Measurements from ENCODE around the gene PTHLH.

Gene PTHLH

DNA sequence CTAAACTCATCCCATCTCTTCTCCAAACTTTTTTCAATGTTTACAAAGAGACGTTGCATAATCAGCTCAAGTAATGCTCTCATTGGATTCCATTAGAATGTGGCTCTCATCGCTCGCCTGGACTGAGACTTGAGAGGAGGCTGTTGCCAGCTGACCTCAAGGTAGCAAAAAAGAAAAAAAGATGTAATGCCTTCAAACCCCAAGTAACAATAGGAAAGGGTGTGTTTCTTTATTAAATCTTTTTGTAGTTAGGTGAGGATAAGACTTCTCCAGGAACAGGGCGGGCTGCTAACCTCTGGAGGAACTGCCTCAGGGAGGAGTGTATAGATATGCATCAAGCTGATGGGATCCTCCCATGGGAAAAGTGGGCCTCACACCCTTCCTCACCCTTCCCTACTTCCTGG lies 956 bp upstream of the PTHLH start:
- DNase-seq = no peak

DNA sequence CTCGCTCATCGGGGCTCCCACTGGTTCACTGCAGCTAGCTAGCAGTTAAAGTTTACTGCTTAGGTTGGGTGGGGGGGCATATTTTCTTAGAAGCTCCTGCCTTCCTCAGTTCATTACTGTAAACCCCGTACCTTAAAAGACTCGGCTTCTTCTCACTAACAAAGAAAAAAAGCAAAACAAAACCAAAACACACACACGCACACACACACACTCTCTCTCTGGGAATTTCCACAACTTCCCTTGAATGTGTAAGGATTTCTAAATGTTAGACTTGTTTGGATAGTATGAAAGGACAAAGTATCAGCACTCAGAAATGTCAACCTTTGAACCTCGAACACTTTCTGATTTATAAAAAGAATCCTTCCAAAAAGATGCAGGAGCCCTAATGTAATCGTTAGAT lies 927 bp downstream of the PTHLH start:
- no peak for DNase-seq

DNA sequence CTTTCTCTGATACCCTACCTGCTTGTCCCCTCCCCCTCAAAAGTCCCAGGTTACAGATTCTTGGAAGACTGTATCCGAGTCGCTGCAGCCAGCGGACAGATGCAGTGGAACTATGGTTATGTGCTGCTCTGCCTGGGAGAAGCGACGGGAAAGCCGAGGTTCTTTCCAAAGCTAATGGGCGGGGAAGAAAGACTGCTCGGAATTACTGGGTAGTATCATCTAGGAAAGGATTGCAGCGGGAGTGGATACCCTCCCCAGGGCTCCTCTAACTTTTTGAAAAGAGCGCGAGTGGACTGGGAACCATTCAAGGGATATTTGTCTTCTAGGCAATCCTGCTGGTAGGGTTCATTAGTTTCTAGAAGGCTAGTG lies 1.4 kb downstream of the PTHLH start:
- no peak for DNase-seq

DNA sequence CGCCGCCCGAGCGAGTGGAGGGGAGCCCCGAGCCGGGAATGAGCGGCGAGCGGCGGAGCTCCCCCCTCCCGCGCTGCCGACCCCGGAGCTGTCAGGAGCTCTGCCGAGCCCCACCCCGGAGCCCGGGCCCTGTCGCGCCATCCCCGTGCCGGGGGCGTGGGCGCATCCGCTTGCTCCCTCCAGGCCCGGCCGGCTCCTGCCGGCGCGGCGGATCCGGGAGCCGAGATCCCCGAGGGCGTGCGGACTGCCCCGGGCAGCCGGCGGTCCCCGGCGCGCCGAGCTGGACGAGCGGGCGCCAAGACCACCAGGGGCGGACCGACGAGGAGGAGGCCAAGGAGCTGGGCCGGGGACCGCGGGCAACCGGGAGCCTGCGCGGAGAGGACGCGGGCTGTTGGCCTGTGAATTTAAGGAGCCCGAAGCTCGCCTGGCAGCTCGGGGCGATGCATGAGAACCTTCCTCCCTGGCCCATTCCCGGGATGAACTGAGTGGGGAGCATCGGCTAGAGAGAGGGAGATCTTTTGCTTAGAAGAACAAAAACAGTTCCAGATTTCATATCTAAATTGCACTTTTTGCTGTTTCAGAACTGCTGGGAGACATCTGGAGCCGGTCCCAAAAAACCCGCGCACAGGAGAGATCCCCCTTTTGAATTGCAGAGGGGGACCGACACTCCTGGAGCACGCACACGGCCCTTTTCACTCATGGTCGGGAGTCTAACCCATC lies 2.0 kb downstream of the PTHLH start:
- DNase-seq = no peak

DNA sequence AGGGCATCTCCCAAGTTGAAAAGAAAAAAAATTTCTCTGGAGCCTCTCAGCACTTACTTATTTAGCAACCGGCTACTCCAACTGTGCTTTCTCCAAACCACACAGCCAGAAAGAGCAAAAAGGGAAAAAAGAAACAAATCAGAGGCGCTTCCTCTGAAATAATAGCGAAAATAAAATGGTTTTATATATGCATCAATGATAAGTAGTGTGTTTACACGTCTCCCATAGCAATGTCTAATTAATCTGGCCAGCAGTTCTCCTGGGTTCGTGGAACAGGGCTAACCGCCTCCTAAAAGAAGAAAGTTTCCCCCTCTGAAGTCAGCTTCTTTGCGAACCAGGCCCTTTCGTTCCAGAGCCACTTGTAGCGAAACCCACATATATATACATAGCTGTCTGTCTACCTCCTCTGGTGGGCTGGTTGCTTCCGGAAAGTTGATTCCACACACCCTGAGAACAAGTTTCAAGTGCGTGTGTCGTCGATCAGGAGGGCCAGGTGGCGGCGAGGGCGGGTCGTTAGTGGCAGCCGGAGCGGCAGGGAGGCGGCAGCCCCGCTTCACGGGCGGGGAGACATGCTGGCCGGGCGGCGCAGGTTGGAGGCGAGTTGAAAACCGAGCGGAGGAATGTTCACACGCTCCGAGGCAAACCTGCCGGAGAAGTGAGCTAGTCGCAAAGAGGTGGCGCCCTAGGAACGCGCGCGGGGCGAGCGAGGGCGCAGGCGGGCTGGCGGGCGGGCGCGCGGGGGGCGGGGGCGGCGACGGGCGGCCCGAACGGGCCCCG lies 2.7 kb downstream of the PTHLH start:
- no peak for DNase-seq

DNA sequence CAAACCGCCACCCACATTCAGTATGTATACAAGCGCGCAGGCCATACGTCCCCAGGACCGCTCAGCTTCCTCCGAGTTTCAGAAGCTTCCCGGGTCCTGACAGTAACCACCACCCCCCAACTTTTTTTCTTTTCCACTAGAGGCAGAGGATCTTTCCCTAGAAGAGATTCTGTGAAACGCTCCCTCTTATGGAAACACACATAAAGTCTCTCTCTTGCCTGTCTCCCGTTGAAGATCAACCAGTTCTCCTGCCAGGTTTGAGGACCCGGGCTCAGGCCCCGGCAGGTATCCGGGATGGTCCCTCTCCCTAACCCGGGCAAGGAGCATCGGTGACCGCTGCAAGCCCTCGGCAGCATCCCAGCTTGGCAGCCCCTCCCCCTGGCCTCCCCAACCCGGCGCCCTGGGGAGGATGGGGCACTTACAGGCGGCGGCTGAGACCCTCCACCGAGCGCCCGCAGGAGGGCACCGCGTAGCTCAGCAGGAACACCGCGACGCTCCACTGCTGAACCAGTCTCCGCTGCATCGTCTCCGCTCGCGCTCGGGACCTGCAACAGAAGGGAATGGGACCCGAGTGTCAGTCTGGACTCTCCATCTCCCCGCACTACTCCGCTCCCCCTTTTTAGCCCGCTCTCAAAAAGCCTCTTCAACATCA lies 3.4 kb downstream of the PTHLH start:
- no peak for DNase-seq

DNA sequence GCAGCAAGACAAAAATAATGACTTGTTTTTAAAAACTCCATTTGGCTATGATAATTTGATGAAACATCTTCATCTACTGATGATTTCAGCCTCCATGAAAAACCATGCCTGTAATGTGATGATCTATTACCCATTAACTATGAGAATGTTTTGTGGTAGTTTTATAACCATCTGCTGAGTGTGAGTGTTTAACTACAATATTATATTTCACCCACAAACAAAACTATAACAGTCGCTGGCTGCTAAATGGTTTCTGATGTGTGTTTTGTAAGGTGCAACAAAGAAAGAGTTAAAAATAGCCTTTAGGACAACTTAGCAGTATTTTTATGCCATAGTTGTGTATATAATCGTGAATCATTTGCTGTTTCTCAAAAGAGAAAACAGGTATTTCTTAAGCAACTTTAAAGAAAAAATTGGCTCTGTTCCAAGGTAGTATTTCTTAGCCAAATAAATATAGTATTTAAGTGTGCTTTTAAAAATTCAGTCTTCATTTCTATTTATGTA lies 4.9 kb downstream of the PTHLH start:
- DNase-seq = no peak

DNA sequence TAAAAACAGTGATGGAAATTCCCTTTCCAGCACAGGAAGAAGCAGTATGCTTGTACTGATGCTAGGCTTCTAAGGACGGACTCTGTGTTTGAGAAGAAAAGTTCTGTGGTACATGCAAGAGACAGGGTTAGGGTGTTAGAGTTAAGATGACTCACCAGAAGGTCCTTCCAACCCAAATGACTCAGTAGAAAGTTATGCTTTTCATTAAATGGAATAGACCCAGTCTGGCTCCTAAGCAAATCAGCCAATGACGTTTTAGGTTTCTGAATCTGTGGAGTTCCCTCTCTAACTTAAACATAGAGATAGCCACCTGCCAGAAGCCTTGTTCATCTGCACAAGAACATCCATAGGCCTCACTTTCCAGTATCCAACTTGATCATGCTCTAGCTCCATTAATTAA lies 5.7 kb downstream of the PTHLH start:
- DNase-seq = no peak

DNA sequence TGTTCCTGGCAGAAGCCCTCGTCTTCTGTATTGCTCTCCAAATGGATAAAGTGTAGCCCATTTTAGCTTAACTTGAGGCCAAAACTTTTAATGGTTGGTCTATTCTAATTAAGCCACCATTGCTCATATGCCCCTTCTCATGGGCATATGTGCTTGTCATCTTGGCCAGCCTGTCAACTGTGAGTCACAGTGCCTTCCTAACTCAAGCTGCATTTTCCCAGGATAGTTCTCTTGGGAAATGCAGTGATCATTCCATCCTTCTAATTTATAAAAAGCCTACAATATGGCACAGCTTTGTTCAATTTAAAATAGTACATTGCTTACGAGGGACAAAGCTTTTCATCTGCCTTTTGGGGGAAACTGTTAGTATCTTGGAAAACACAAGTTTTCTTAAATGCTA lies 6.6 kb downstream of the PTHLH start:
- no peak for DNase-seq

DNA sequence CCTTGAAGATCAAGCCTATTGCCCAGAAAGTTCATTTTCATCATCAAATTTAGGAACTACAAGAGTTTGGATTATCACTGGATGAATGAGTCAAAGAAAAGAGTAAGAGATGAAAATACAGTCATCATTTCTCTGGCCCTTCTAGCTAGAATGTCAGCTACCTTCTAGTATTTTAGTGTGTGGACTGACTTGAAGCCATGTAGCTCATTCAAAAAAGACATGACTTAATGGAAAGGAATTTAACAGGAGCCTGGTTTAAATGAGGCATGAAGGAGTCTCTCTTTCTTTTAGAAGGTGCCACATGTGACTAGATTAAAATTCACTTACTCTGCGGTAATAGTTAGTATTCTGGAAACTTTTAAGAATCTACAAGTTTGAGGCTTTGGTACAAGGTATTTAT lies 7.1 kb downstream of the PTHLH start:
- no peak for DNase-seq

DNA sequence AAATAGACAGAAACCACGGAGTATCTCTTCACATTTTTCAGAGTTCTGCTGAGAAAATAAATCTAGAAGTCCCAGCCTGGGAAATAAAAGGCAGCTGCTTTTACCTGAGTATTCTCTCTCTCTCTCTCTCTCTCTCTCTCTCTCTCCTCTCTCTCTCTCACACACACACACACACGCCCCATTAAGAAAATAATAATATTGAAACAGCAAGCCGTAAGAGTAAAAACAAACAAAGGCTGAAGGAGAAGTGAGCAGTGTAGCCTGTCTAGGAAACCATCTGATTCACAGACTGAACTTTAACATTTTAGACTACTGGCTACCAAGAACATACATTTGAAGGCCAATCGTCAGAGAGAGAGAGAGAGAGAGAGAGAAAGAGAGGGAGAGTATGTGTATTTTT lies 8.4 kb downstream of the PTHLH start:
- no peak for DNase-seq

DNA sequence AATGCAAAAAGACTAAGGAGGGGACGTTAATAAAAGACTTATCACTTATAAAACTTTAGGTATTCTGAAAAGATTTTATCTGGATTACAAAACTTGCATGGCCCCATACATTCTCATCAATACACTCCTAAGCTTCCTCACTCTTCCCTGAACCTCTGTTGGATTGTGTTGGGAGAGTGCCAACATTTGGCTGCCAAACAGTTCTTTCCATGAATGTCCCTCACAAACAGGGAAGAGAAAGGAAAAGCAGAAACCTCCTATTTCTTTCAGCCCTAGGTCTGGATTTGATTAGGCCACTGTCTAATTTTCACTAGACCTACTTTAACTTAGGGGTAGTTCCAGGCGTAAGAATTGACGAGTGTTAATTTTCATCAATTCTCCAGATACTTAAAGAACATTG lies 11.7 kb downstream of the PTHLH start:
- DNase-seq = no peak

DNA sequence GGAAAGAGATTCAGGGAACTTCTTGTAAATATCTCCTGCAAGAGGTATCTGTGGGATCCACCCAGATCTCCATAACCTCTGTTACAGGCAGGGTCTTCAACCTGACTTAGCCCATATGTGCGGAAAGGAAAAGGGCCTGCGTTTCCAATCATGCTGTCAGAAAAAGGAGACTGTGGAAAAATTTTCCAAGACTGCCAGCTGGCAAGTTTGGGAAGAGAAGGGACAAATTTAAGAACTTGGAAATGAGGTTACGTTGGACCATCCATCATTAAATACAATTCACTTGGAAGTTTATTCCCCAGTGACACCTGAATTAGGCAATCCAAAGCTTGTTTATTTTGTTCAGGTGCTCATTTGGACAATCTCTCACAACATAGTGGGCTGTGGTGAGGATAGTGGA lies 13.9 kb downstream of the PTHLH start:
- no peak for DNase-seq

DNA sequence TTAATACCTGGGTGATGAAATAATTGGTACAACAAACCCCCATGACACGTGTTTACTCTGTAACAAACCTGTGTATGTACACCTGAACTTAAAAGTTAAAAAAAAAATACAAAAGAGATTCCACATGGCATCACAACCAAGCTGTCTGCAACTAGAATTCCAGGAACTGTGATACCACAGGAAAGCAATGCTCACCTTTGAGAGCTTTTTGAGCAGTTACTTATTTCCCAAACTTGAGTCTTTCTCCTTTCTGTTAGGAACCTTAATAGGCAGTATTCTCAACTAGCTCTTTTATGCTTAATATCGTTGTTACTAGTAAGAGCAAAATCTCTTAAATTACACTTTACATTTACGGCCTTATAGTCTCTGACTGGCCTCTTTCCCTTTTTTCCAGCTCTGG lies 15.2 kb downstream of the PTHLH start:
- DNase-seq = no peak

DNA sequence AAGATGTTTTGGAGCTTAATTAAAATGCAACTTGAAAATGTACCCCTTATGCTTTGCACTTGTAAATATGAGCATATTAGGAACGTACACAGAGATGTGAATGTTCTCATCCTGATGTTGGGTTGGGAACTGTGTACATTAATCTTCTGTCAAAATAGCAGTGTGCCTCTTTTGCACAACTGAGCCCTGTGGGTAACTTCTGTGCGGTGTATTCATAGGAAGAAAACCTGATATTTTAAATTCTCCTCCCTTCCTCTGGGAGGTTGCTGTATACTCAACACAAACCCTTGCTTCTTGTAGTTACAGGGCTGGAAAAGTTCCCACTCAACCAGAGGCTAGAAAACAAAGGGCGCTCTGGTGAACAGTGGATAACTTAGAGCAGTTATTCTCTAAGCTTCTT lies 18.7 kb downstream of the PTHLH start:
- no peak for DNase-seq

DNA sequence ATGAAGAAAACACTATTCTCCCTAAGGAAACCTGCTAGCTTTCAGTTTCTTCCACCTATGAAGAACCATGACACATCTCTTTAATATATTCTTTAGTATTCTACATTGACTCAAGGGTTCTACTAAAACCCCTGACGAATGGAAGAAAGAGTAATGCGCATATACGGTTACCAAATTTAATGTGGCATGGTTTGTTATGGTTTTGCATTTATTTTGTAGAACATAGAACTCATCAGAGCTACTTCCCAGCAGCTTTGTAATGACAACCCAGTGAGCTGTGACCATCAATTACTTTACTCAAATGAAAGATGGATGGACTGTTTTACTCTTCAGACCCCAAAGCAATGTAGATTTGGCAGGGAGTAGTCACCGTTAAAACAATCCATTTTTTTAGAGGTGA lies 19.2 kb downstream of the PTHLH start:
- DNase-seq = no peak

DNA sequence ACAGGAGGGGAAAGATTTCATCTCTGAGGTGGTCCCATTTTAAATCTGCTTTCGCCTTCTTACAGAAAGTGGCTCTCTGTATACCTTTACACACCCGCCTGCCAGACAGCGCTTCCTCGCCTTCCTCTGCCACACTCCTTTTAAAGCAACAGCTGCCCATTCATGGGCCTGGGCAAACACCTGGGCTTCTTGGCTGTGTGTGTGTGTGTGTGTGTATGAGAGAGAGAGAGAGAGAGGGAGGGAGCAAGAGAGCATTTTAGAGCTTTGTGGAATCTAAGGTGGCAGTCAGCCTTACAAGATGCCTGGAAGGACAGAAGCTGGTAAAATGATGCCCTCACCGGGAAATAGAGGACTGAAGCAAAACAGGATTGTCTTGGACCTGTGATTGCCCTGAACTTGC lies 20.0 kb downstream of the PTHLH start:
- no peak for DNase-seq

DNA sequence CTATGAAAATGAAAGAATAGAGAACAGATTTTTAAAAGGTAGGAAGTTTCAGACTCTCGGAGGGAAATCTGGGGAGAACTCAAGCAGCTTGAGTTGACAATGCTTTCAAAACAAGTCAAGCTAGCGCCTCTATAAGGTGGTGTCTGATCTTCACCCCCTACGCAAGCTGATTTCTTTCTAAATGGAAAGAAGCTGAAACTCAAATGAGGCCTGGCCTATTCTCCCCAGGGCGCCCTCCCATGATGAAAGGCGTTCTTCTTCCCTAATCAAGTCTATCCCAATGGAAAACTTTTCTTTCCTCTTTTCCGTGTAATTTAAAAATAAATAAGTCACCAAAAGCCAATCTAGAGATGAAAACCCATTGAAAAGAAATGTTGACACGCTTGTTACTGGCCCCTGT lies 20.6 kb downstream of the PTHLH start:
- no peak for DNase-seq

DNA sequence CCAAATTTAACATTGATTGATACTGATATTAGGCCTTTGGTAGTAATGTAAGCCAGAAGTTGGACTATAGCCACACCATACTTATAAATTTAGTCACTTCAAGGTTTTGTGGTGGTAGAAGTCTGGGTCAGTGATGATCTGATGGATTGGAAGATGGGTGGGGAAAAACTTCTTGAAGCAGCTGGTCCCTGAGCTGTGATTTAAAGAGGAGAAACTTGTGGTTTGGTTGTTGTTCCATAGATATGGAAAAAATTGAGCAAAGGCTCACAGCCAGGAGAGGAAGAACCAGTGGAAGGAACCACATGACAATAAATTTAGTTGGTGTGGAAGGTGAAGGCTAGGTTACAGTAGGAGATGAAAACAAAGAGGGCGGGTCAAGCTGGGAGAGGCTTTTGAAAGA lies 26.1 kb downstream of the PTHLH start:
- DNase-seq = no peak

DNA sequence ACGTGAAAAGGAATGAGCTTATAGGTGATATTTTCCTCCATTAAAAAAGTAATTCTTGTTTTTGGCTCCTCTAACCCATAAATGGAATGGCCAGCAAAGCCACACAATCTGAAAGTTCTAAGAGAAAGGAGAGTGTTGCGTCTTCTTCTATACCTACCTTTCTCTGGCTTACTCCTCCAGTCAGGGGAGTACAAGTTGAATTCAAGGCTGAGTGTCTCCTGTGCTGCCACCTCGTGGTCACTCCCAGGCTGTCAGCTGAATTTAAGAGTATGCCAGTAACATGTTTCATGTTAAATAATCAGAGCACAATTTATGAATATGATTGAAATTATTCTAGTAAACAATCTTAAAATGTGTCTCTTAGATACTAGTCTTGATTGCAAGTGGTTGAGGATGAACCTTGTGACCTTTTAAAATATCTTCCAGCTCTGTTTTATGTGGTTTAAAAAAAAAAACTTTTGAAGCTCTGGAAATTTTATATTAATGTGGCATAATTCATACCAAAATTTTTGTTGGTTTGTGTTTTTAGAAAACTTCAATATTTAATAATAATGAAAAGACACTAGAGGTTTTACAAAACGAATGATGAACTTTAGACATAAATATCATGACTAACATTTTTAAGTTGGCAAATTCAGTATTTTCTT lies 31.7 kb downstream of the PTHLH start:
- DNase-seq = peak; percentile 69 to 72

DNA sequence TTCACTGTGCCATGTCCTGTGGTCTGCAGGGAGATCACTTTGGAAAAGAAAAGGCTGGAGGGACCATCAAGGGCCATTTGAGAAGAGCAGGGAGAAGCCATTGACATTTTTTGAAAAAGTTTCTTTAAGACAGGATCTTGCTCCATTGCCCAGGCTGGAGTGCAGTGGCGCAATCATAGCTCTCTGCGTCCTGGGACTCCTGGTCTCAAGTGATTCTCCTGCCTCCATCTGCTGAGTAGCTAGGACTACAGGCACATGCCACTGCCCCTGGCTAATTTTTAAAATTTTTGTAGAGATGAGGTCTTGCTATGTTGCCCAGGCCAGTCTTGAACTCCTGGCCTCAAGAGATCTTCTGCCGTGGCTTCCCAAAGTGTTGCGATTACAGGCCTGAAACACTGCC lies 32.3 kb downstream of the PTHLH start:
- no peak for DNase-seq

DNA sequence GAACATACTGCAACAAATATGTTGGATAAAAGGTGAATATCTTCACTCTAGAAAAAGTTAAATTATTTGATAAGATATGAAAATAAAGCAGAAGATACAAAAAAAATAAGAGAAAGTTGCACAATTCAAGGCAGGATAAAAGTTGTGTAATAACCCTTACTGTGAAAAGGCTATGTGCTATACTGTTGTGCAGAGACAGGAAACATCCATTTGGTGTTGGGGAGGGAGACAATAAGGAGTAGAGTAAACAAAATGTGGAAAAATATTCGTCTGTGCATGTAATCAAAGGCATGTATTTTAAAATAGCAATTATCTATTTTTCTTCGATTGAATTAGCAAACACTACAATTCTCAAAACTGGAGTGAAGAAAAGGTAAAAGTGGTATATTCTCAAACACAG lies 34.8 kb downstream of the PTHLH start:
- DNase-seq = peak in 1 of 2 donors; percentile 13

DNA sequence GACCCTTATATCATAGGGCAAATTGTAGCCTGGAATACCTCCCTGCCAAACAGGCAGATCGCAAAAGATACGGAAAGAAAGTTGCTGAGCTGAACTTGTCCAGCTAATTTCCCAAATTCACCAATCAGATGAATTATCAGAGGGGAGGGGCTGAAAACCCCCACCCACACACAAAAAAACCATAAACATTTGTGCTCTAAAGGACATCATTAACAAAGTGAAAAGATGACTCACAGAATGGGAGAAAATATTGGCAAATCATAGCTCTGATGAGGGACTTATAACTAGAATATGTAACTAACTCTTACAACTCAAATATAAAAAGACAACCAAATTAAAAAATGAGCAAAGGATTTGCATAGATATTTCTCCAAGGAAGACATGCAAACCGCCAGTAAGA lies 36.3 kb downstream of the PTHLH start:
- no peak for DNase-seq

All from inflammatory macrophage (primary cell).